Prostate gland (tissue), 2 donors: ENCODE measurements around the gene ZNF354C.

Source experiments
- CTCF ChIP-seq, 4 experiments: fragments of 200-600 bp in 2 of 4; fragments of 450-650 bp in 2 of 4; sonication (generic) in 2 of 4; IDR thresholded peaks; 1 replicate in 3 of 4; 2 replicates in 1 of 4; pipeline ENCODE4 v1.5.1; 2016 to 2019; ENCODE audit warnings: antibody characterized with exemption in 4 of 4, mild to moderate bottlenecking in 2 of 4, moderate library complexity in 2 of 4
- POLR2A ChIP-seq: fragments of 450-650 bp; IDR thresholded peaks from one replicate; pipeline ENCODE4 v1.6.1; 2016; ENCODE audit warnings: antibody characterized with exemption, mild to moderate bottlenecking

- TF ChIP-seq CTCF (IDR thresholded peaks at IDR 0.05) (no peak), POLR2A (no peak)
These were observed 61.5 kb downstream of the ZNF354C start for GRCh38 chr5:179121667-179122111.
